Stimulated activated CD4-positive, alpha-beta T cell treated with anti-CD3 and anti-CD28 coated beads, TNF-alpha, amount 100 ng/mL, for 4 hours (primary cell): ENCODE results near the gene GATA5.

Source experiments
- DNase-seq, 3 experiments: peaks; one replicate each; pipeline ENCODE4 v3.0.0-alpha.2; 2020; ENCODE audit warnings: low read depth in 3 of 3

The GATA5 gene

GRCh38 chr20:62472941-62473585, 2.7 kb downstream of the GATA5 start:
- DNase-seq = no peak

- DNase-seq = no peak
These were observed 3.5 kb downstream of the GATA5 start for GRCh38 chr20:62472138-62472940.

GRCh38 chr20:62470459-62470858, 5.3 kb downstream of the GATA5 start:
- DNase-seq = no peak

GRCh38 chr20:62470001-62470400, 5.8 kb downstream of the GATA5 start:
- DNase-seq = no peak

GRCh38 chr20:62469352-62469751, 6.4 kb downstream of the GATA5 start:
- DNase-seq = no peak

- no peak for DNase-seq
These were observed 8.8 kb downstream of the GATA5 start for GRCh38 chr20:62466806-62467537.

GRCh38 chr20:62466072-62466760, 9.6 kb downstream of the GATA5 start:
- DNase-seq = no peak

- DNase-seq = no peak
These were observed 10.8 kb downstream of the GATA5 start for GRCh38 chr20:62464990-62465389.

GRCh38 chr20:62464425-62464770, 11.4 kb downstream of the GATA5 start:
- no peak for DNase-seq

GRCh38 chr20:62463651-62464424, 12.0 kb downstream of the GATA5 start:
- no peak for DNase-seq

- DNase-seq = no peak
These were observed 12.7 kb downstream of the GATA5 start for GRCh38 chr20:62462976-62463592.

GRCh38 chr20:62461834-62462233, 14.0 kb downstream of the GATA5 start:
- no peak for DNase-seq

GRCh38 chr20:62461157-62461556, 14.6 kb downstream of the GATA5 start:
- DNase-seq = no peak

GRCh38 chr20:62460678-62461077, 15.1 kb downstream of the GATA5 start:
- no peak for DNase-seq

- DNase-seq = no peak
These were observed 16.3 kb downstream of the GATA5 start for GRCh38 chr20:62459488-62459887.

GRCh38 chr20:62458275-62459251, 17.2 kb downstream of the GATA5 start:
- DNase-seq = no peak

- no peak for DNase-seq
These were observed 18.0 kb downstream of the GATA5 start for GRCh38 chr20:62457831-62458230.

- DNase-seq = no peak
These were observed 18.7 kb downstream of the GATA5 start for GRCh38 chr20:62457098-62457497.

GRCh38 chr20:62455929-62456328, 19.9 kb downstream of the GATA5 start:
- DNase-seq = no peak
